Activated T-cell treated with anti-CD3 and anti-CD28 coated beads, Interleukin-2, amount 50 U/mL, for 4 hours (primary cell): ENCODE data around the gene RGS10. TPM values are rescaled to one million over a fixed set of nuclear protein-coding genes. Genes with fewer than 3 reads are reported as not detected.

Source experiments
- ATAC-seq, 2 donors: fragments of 200-7000 bp; cut with Tn5 transposase; one replicate each; pipeline ENCODE4 v1.10.0; 2021
- DNase-seq: peaks from one replicate; pipeline ENCODE4 v3.0.0-alpha.2; 2020
- H3K27me3 Mint-ChIP-seq: one replicate; pipeline ENCODE4 v1.8.0; 2021; ENCODE audit warnings: low read depth, mixed read lengths
- H3K36me3 Mint-ChIP-seq: one replicate; pipeline ENCODE4 v1.8.0; 2022; ENCODE audit warnings: mixed read lengths; ENCODE audit not compliant: insufficient read depth
- H3K4me1 Mint-ChIP-seq: one replicate; pipeline ENCODE4 v1.8.0; 2021; ENCODE audit warnings: low read depth, mixed read lengths
- H3K4me3 Mint-ChIP-seq: one replicate; pipeline ENCODE4 v1.8.0; 2021; ENCODE audit warnings: mild to moderate bottlenecking, moderate library complexity, mixed read lengths
- H3K9me3 Mint-ChIP-seq: one replicate; pipeline ENCODE4 v1.8.0; 2021; ENCODE audit warnings: mixed read lengths
- total RNA-seq, 3 donors: library from RNA; stranded (reverse); gene quantifications; one replicate each; pipeline ENCODE4 v1.2.1, GENCODE V29; 2021

Gene RGS10
- total RNA-seq, 3 donors from 2014 or later = 116 to 163 (median 137) TPM

DNA sequence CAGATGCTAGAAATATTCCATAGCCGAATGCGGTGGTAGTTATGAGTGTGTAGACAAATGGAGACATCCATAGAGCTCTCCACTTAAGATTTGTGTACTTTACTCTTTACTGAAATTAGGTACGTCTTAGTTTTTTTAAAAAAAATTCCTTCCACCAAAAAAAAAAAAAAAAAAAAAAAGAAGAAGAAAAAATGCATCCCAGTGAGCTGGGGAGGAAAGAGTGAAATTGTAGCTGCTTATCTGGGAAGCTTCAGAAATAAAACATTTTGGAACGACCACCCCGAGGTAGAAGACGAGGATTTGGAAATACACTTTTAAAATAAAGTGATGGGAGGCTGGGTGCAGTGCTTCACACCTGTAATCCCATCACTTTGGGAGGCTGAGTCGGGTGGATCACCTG, 53.8 kb downstream of the RGS10 start:
- H3K9me3 Mint-ChIP-seq = no peaks in the 10 kb centered on the region
- H3K4me1 Mint-ChIP-seq = peaks cover 26% of the 10 kb centered on the region
- no peaks in the 10 kb centered on the region for H3K36me3 Mint-ChIP-seq
- ATAC-seq (no peak), DNase-seq (no peak)
- peak overlapping the region; percentile 77 for H3K4me3 Mint-ChIP-seq
- H3K27me3 Mint-ChIP-seq = no peaks in the 10 kb centered on the region

DNA sequence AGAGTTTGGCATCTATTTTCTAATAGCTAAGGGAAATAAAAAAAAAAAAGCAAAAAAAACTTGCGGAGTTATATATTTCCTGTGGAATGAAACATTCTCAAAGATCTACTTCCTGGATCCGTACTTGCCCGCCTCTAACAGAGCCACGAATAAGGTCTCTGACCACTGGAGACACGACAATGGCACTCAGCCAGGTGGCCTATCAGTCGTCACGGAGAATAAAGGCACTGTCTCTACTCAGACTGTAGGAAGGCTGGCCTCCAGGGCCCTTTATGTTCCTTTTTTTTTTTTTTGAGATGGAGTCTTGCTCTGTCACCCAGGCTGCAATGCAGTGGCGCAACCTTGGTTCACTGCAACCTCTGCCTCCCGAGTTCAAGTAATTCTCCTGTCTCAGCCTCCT, 58.7 kb downstream of the RGS10 start:
- Mint-ChIP-seq H3K4me1 (peaks cover 12% of the 10 kb centered on the region), H3K27me3 (no peaks in the 10 kb centered on the region), H3K9me3 (no peaks in the 10 kb centered on the region), H3K36me3 (no peaks in the 10 kb centered on the region), H3K4me3 (no peak overlapping the region)
- DNase-seq = no peak
- ATAC-seq = no peak

DNA sequence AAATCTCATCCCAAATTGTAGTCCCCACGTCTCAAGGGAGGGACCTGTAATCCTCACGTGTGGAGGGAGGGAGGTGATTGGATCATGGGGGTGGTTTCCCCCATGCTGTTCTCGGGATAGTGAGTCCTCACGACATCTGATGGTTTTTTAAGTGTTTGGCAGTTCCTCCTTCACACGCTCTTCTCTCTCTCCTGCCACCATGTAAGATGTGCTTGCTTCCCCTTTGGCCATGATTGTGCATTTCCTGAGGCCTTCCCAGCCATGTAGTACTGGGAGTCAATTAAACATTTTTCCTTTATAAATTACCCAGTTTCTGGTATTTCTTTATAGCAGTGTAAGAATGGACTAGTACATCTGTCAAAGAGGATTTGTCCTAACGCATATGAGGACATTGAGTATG, 59.5 kb downstream of the RGS10 start:
- no peaks in the 10 kb centered on the region for H3K9me3 Mint-ChIP-seq
- H3K27me3 Mint-ChIP-seq = no peaks in the 10 kb centered on the region
- no peak for DNase-seq
- no peak for ATAC-seq
- H3K4me3 Mint-ChIP-seq = no peak overlapping the region
- peaks cover 18% of the 10 kb centered on the region for H3K4me1 Mint-ChIP-seq
- no peaks in the 10 kb centered on the region for H3K36me3 Mint-ChIP-seq

DNA sequence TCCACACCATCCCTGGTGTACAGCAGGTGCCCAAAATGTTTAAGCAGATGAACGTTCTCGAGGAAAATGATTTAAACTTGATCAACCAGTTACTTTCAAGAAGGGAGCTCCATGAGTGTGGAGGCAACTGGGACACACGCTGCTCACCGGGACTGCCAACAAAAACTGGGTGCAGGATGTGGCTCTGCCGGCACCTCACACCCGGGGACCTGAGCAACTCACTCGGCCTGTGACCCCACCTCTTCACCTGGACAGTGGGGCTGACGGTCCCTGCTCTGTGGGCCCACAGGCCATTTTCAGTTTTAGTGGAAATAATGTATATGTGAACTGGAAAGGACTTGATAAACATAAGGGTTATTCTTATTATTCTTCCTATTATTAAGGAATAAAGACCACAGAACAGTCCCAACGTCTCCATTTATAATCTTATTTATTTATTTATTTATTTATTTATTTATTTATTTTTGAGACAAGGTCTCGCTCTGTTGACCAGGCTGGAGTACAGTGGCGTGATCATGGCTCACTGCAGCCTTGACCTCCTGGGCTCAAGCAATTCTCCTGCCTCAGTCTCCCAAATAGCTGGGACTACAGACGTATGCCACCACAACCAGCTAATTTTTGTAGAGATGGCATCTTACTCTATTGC, 60.6 kb downstream of the RGS10 start:
- Mint-ChIP-seq H3K27me3 (no peaks in the 10 kb centered on the region), H3K4me3 (no peak overlapping the region), H3K4me1 (peaks cover 28% of the 10 kb centered on the region), H3K9me3 (no peaks in the 10 kb centered on the region), H3K36me3 (no peaks in the 10 kb centered on the region)
- no peak for DNase-seq
- no peak for ATAC-seq

DNA sequence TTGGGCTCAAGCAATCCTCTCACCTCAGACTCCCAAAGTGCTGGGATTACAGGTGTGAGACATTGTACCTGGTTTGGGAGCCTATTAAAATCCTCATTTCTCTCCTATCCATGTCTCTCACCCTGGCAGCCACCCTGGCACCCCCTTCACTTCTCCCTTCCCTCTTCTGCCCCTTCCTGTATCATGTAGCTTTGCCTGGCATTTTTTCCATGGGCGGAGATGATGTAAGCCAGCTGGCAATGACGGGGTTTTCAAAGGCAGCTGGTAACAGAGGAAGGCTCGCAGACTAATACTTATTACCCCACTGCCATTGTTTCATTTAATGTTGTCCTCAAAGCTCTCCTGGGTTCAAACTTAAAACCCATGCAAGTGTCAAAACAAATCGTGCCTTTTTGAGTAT, 61.9 kb downstream of the RGS10 start:
- ATAC-seq = no peak
- no peak for DNase-seq
- no peaks in the 10 kb centered on the region for H3K36me3 Mint-ChIP-seq
- no peaks in the 10 kb centered on the region for H3K9me3 Mint-ChIP-seq
- H3K4me1 Mint-ChIP-seq = peaks cover 28% of the 10 kb centered on the region
- no peaks in the 10 kb centered on the region for H3K27me3 Mint-ChIP-seq
- H3K4me3 Mint-ChIP-seq = no peak overlapping the region

DNA sequence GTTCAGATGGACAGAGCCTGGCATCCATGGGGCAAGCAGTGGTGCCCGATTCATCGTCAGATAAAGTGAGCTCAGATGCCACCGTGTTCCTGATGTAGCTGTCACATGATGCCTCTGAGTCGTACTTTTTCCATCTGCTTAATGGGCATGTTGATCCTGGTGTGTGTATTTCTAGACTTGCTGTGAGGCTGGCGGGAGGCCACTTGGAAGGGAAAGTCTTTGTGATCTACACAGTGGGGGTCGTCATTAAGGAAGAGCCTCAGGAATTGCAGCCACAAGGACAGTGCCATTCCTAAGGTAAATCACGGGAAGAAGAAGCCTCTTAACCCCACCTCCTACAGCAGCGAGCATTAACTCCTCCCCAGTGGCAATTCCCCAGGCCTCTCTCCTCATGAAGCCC, 63.0 kb downstream of the RGS10 start:
- Mint-ChIP-seq H3K27me3 (no peaks in the 10 kb centered on the region), H3K36me3 (no peaks in the 10 kb centered on the region), H3K9me3 (no peaks in the 10 kb centered on the region), H3K4me3 (no peak overlapping the region), H3K4me1 (peaks cover 28% of the 10 kb centered on the region)
- no peak for ATAC-seq
- no peak for DNase-seq

DNA sequence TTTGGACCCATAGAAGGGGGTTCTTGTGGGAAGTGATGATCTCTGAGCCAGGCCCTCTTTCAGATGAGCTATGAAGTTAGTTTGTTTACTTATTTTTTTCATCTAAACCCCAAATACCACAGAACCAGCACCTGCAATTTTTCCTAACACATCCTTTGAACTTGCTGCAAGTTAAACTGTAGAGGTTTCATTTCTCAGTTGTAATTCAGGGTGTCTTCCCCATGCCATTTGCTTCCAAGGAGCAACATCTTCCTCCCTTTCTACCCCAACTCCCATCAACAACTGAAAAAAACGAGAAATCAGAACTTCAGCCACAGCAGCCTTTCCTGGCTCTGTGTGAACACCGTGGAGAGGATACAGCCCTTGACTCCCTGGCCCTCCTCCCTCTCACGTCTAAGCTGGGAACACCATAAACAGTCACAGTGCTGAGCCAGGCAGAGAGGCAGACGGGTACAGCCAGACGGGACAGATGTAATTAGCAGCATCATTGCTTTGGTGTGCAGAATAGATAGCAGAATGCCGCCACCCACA, 63.6 kb downstream of the RGS10 start:
- H3K4me3 Mint-ChIP-seq = peak overlapping the region; percentile 55
- H3K36me3 Mint-ChIP-seq = no peaks in the 10 kb centered on the region
- peaks cover 28% of the 10 kb centered on the region for H3K4me1 Mint-ChIP-seq
- H3K27me3 Mint-ChIP-seq = no peaks in the 10 kb centered on the region
- DNase-seq (no peak), ATAC-seq (peak in 1 of 2 donors; percentile 42)
- no peaks in the 10 kb centered on the region for H3K9me3 Mint-ChIP-seq

DNA sequence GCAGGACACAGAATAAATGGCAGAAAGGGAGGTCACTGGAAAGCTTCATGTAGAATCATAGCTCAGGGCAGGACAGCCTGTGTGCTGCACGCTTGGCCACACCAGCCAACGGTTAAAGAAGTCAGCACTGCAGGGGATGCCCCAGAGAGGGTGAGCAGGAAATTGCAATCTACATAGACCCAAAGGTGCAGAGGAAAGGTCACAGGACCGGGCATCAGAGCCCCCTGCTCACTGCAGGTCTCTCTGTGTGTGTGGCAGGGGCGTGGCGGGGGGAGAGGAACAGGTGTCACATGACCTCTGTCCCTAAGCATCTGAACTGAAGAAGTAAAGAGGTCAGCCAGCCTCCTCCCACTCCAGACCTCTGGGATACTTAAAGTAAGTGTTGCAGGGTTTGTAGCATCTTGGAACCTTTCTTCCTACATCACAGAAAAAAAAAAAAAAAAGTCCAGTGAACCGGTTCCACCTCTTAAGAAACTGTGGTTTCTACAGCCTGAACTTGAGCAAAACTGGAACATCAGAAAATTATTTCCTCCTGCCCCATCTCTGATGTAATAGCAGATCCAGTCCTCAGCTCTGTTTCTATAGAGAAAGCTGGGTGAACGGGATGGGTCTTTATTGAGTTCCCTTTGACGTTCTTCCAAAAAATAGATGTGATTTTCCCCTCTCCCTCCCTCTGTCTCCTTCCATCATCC, 64.3 kb downstream of the RGS10 start:
- DNase-seq (no peak), ATAC-seq (peak; percentile 72 to 87)
- Mint-ChIP-seq H3K27me3 (no peaks in the 10 kb centered on the region), H3K9me3 (no peaks in the 10 kb centered on the region), H3K4me3 (peak overlapping the region; percentile 26), H3K36me3 (no peaks in the 10 kb centered on the region), H3K4me1 (peaks cover 28% of the 10 kb centered on the region)

DNA sequence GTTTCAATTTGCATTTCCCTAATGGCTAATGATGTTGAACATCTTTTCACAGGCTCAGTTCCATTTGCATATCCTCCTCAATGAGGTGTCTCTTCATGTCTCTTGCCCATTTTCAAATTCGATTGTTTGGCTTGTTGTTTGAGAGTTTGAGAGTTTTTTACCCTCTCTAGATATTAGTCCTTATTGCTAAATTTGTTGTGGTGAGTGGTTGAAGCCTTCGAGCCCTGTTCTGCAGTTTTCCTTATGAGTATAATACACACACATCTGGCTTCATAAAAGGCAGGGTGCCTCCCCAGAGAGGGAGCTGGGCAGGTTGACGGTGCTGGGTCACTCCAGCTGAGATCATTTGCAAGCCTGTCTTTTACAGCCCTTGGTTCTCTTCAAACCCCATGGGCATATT, 65.1 kb downstream of the RGS10 start:
- Mint-ChIP-seq H3K9me3 (no peaks in the 10 kb centered on the region), H3K36me3 (no peaks in the 10 kb centered on the region), H3K4me1 (peaks cover 28% of the 10 kb centered on the region), H3K4me3 (no peak overlapping the region), H3K27me3 (no peaks in the 10 kb centered on the region)
- ATAC-seq (no peak), DNase-seq (no peak)

DNA sequence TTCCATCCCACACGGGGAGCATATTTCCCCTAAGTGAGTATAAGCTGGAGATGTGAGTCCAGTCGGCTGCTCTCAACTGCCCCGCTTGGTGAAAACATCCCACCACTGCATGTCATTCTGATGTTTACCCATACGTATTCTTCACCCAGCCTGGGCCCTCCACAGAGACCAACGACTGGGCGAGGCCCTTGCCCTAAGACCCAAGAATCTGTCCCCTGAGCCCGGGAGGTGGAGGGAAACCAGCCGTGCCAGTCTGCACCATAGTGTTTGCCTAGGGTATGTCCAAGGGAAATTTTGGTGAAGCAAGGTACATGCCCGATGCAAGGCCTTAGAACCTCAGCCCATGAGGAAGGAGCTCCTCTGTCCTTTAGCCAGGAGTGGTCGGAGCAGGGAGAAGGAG, 67.9 kb downstream of the RGS10 start:
- Mint-ChIP-seq H3K27me3 (no peaks in the 10 kb centered on the region), H3K4me3 (no peak overlapping the region)
- no peak for ATAC-seq

DNA sequence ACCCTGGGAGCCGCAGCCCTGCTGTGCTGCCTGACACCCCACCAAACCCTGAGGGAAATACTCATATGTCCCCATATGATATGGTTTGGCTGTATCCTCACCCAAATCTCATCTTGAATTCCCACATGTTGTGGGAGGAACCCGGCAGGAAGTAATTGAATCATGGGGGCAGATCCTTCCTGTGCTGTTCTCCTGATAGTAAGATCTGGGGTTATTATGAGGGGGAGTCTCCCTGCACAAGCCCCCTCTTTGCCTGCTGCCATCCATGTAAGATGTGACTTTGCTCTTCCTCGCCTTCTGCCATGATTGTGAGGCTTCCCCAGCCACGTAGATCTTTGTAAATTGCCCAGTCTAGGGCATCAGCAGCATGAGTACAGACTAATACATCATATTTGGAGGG, 68.7 kb downstream of the RGS10 start:
- DNase-seq (no peak), ATAC-seq (no peak)
- H3K36me3 Mint-ChIP-seq = no peaks in the 10 kb centered on the region

More for the DNA sequence above, 67.9 kb downstream of the RGS10 start:
- H3K4me1 Mint-ChIP-seq = peaks cover 28% of the 10 kb centered on the region
- H3K36me3 Mint-ChIP-seq = no peaks in the 10 kb centered on the region
- no peak for DNase-seq
- H3K9me3 Mint-ChIP-seq = no peaks in the 10 kb centered on the region

DNA sequence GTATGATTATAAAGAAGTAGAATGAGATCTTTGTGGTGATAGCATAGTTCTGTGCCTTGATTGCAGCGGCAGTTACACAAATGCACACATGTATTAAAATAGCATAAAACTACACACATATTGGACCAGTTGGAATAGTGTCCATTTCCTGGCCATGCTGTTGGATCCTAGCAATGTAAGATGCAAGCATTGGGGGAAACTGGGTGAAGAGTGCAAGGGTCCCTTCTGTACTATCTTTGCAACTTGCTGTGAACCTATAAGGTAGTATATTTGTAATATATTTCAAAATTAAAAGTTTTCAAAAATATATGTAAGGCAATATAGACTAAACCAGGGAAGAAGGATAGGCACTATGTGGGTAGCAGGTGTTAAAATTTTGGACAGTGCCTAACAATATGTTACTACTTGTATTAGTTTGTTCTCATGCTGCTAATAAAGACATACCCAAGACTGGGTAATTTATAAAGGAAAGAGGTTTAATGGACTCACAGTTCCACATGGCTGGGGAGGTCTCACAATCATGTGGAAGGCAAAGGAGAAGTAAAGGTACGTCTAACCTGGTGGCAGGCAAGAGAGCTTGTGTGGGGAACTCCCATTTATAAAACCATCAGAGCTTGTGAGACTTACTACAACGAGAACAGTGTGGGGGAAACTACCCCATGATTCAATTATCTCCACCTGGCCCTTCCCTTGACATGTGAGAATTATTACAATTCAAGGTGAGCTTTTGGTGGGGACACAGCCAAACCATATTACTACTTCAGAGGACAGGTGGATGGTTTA, 71.4 kb downstream of the RGS10 start:
- H3K27me3 Mint-ChIP-seq = no peaks in the 10 kb centered on the region
- H3K9me3 Mint-ChIP-seq = no peaks in the 10 kb centered on the region
- H3K36me3 Mint-ChIP-seq = no peaks in the 10 kb centered on the region
- H3K4me3 Mint-ChIP-seq = no peak overlapping the region
- ATAC-seq (no peak), DNase-seq (no peak)
- peaks cover 11% of the 10 kb centered on the region for H3K4me1 Mint-ChIP-seq

More for the DNA sequence above, 68.7 kb downstream of the RGS10 start:
- H3K4me1 Mint-ChIP-seq = peaks cover 19% of the 10 kb centered on the region
- H3K27me3 Mint-ChIP-seq = no peaks in the 10 kb centered on the region
- no peak overlapping the region for H3K4me3 Mint-ChIP-seq
- H3K9me3 Mint-ChIP-seq = no peaks in the 10 kb centered on the region

DNA sequence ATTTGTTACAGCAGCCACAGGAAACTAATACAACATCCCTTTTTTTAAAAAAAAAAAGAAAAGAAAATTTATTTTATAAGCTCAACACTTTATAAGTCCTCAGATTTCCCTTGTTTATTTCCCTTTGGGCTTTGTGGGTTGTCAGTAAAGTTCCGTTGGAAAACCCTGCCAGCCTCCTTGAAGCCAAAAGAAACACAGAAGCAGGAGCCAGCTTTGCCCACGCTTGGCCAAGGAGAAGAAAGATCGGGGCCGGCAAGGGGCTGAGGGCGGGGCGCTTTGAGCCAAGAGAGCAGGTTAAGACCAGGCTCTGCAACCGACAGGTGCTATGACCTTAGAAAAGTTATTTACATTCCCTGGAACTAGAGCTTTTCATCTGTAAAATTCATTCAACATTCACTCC, 72.7 kb downstream of the RGS10 start:
- no peaks in the 10 kb centered on the region for H3K9me3 Mint-ChIP-seq
- ATAC-seq = no peak
- no peak overlapping the region for H3K4me3 Mint-ChIP-seq
- no peaks in the 10 kb centered on the region for H3K36me3 Mint-ChIP-seq
- peaks cover 16% of the 10 kb centered on the region for H3K4me1 Mint-ChIP-seq
- no peak for DNase-seq
- H3K27me3 Mint-ChIP-seq = no peaks in the 10 kb centered on the region

DNA sequence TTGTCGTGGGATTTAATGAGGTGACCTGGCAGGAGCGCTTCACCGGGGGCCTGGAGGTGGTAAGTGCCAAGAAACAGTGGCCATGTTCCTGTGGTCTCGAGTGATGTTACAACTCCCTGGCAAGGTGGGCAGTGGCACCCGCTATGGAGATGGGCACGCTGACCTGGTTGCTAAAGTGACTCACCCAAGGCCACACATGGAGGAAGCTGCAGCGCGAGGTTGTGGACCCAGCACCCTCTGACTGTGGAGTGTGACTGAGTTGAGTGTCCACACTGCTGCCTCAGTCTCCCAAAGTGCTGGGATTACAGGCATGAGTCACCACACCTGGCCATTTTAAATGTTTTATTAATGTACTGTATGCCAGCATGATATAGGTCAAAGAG, 73.2 kb downstream of the RGS10 start:
- peaks cover 16% of the 10 kb centered on the region for H3K4me1 Mint-ChIP-seq
- H3K27me3 Mint-ChIP-seq = no peaks in the 10 kb centered on the region
- ATAC-seq = no peak

More for the DNA sequence above, 73.2 kb downstream of the RGS10 start:
- Mint-ChIP-seq H3K36me3 (no peaks in the 10 kb centered on the region), H3K9me3 (no peaks in the 10 kb centered on the region), H3K4me3 (no peak overlapping the region)
- no peak for DNase-seq
